AG10803 (cell line): ENCODE data around the gene PHEX.

ENCODE experiments used
- DNase-seq: peaks from one replicate; pipeline ENCODE4 v3.0.0; 2010; ENCODE audit warnings: low read depth
- H3K4me3 ChIP-seq: 2 replicates; pipeline ENCODE4 v1.5.1; 2011; ENCODE audit warnings: mild to moderate bottlenecking, low read length, control low read depth
- TF ChIP-seq, protein P1 (sequence below): conservative IDR thresholded peaks from 2 replicates; pipeline ENCODE4 v1.5.1; 2011; ENCODE audit warnings: mild to moderate bottlenecking, low read length, control low read depth, inconsistent platforms

The PHEX gene

DNA sequence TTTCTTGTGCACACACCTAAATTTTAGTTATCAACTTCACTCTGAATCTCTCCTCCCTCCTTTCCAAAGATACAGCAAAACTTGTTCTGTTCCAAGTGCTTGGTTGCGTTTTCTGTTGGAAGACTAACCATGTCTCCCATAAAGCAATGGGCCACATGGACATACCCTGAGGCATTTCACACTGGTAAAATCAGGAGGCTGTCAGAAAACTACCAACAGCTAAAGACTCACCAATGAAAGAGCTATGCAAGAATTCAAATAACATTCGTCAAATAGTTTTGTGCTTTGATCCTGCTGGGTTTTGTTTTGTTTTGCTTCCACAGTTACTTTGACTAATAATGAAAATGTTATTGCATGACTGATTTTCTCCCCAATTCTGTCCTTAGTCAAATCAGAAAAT is 46.0 kb downstream of the PHEX start:
- TF ChIP-seq, protein P1, sequence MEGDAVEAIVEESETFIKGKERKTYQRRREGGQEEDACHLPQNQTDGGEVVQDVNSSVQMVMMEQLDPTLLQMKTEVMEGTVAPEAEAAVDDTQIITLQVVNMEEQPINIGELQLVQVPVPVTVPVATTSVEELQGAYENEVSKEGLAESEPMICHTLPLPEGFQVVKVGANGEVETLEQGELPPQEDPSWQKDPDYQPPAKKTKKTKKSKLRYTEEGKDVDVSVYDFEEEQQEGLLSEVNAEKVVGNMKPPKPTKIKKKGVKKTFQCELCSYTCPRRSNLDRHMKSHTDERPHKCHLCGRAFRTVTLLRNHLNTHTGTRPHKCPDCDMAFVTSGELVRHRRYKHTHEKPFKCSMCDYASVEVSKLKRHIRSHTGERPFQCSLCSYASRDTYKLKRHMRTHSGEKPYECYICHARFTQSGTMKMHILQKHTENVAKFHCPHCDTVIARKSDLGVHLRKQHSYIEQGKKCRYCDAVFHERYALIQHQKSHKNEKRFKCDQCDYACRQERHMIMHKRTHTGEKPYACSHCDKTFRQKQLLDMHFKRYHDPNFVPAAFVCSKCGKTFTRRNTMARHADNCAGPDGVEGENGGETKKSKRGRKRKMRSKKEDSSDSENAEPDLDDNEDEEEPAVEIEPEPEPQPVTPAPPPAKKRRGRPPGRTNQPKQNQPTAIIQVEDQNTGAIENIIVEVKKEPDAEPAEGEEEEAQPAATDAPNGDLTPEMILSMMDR, result no peak
- H3K4me3 ChIP-seq, result no peak overlapping the region
- peak; percentile 29 for DNase-seq

DNA sequence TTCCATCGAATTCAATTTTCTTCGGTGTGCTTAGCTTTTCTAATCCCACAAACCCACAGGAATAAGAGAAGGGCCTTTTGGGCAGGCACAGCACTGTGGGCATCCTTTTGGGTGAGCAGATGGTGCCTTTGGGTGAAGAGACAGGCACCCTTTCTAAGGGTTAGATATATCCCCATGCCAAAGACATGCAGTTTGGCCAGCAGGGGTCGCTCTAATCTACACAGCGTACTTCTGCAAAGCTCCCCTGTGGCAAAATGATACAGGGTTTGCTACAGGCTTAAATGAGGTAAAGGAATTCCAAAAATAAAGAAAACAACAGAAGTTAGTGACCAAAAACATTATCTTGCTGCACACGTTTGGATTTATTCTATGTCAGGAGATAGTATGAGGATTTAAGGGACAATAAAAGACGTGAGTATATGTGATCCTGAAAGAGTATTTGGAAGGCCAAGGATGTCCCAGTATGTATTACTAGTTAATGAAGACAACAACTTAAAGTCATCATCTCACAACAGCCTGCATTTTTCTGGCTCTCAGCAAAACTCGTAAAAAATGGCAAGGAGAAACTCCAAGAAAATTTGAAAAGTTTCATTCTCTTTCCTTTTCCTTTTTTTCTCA is 49.5 kb downstream of the PHEX start:
- H3K4me3 ChIP-seq, result no peak overlapping the region
- DNase-seq, result peak; percentile 61
- TF ChIP-seq, protein P1, result peak; percentile 76

DNA sequence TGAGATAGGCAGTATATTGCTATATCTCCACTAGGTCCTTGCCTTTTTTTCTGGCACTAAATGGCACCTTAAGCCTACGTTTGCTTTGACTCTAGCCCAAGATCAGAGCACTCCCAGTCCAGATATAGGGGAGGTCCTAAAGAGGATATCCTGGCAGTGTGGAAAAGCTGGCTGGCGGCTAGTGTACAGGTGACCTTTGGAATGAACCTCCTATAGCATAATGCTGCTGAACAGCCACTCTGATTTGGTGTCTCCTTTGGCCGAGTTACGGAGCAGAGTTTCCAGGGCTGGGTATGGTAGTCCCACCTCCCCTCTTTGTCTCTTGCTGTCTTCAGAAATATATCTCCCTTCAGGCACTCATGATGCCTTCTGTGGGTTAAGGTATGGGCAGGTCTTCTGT is 53.9 kb downstream of the PHEX start:
- no peak for DNase-seq
- TF ChIP-seq, protein P1, result no peak
- H3K4me3 ChIP-seq, result no peak overlapping the region

- no peak for DNase-seq
- H3K4me3 ChIP-seq, result no peak overlapping the region
- TF ChIP-seq, protein P1, result no peak
Observed at GRCh38 chrX:22087011-22087557, 55.0 kb downstream of the PHEX start.

- no peak overlapping the region for H3K4me3 ChIP-seq
- TF ChIP-seq, protein P1, result no peak
Observed at GRCh38 chrX:22088326-22088725, 56.2 kb downstream of the PHEX start.

GRCh38 chrX:22090181-22090580 is 58.1 kb downstream of the PHEX start:
- no peak overlapping the region for H3K4me3 ChIP-seq
- TF ChIP-seq, protein P1, result no peak
- DNase-seq, result peak; percentile 69

More at GRCh38 chrX:22088326-22088725, 56.2 kb downstream of the PHEX start:
- DNase-seq, result no peak

DNA sequence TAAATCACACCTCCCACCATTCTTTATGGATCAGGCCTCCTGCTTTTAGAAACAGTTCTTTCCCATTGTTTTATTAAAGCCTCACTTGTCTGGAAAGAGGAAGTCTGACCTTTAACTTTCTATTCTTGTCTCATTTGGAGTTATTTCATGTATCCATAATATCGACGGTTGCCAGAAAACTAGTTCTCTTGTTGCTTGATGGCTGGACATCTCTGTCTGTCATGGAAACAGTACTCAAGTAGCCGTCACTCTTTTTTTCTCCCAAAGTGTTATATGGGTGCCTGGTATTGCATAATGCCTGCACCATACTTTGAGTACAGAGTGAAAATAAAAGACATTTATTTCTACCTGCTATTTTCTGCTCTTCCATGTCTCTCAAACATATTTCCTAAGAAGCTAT is 61.4 kb downstream of the PHEX start:
- TF ChIP-seq, protein P1, result no peak
- no peak for DNase-seq
- H3K4me3 ChIP-seq, result no peak overlapping the region
